GM18511 (cell line): ENCODE measurements around the gene CDCA8.

Experiments used
- ATAC-seq: cut with Tn5 transposase; IDR thresholded peaks from one replicate; pipeline ENCODE4 v1.9.1; 2021; ENCODE audit warnings: mild to moderate bottlenecking, moderate library complexity; ENCODE audit not compliant: unreplicated experiment

The CDCA8 gene

DNA sequence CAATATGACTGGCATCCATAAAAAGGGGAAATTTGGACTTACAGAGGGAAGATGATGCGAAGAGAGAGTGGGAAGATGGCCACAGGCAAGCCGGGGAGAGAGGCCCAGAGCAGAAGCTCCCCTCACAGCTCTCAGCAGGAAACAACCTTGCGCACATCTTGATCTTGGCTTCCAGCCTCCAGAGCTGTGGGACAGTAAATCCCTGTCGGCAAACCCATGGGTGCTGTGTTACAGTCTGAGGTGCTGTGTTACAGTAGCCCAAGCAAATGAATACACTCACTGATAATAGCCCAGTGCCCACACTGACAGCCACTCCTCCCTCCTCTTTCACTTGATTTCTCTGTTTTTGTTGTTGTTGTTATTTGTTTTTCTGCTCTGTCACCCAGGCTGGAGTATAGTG is 22.4 kb downstream of the CDCA8 start:
- no peak for ATAC-seq

DNA sequence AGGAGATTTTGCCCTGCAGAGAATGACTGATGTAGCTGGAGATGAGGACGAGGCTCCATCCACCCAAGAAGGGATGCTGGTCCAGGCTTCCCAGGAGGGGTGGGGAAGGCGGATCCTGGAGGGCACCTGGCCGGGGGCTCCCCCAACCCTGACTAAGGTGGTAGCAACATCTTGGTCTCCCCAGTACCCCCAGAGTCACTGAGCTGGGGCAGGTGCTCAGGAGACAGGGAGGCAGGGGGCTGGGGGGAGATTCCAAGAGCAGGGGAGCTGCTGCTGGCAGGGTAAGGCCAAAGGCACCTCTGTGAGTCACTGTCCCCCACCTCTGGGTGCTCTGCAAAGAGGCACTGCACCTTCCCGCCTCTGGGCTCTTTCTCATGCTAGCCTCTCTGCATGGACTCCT is 24.0 kb downstream of the CDCA8 start:
- no peak for ATAC-seq

DNA sequence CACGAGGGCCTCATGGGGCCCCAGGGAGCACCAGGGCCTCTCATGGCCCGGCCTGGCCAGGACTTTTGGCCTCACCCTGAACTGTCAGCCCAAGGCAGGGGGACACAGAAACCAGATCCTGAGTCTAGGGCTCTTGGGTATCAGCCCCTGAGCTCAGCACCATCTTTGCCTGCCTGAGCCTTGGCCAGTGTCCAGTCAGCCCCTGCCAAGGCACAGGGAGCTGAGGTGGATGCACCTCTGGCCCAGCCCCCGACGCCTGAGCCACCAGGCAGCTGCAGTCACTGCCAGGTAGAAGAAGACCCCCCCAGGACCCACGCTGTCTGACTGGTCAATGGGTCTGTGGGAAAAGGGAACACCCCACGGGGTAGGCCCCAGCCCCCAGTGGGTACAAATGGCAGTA is 25.3 kb downstream of the CDCA8 start:
- ATAC-seq = no peak

DNA sequence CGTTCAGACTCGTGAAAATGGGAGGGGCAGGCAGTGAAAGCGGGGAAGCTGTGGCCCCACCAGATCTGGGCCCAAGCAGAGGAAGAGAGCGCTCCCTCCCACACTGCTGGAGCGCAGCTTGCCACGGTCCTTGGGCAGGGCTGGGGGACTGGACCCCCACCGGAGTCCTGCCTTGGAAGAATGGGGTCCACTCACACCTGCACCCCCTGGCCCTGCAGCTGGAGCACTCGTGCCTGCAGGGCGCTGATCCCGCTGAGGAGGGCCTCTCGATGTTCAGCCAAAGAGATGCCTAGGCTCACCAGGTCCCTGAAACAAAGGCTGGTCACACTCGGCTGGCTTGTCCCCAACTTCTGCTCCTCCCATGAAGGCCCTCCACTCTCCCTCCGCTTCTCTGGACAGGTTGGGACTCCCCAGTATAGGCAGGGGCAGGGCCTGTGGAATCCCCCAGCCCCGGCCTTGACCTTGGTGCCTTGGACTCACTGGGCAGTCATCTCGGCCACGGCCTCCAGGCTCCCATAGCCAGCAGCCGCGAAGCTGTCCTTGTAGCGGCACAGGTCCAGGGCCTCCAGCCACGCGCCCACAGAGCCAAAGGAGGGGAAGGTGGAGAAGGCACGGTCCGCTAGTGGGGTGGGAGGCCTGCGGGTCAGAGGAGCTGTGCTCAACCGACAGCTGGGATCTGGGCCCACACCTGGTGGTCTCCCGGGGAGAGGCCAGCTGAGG is 26.0 kb downstream of the CDCA8 start:
- no peak for ATAC-seq

DNA sequence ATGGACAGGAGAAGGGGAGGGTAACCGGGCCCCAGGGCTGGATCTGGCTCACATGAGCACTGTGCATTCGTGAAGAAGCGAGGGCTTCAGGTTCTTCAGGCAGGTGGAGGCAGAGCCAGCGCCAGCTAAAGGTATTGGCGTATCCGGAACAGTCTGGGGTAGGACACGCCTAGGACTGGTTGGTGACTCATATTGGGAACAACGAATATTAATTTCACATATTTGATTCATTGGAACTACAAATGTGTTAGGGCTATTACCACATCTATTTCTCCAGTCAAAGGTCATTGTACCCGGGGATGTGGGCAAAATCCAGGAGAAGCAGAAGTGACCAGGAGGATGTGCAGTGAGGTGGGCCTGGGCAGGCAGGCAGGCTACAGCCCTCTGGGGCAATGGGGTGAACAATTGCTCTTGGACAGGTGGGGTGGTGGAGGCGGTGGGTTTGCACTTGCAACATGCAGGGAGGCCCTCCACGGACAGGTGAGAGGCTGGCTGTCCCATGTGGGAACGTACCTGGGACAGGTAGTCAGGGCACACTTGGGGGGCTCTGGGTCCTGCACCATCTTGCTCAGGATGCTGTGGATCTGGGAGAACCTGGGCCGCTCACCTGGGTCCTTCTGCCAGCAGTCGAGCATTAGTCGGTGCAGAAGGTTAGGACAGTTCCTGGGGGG is 26.7 kb downstream of the CDCA8 start:
- no peak for ATAC-seq

DNA sequence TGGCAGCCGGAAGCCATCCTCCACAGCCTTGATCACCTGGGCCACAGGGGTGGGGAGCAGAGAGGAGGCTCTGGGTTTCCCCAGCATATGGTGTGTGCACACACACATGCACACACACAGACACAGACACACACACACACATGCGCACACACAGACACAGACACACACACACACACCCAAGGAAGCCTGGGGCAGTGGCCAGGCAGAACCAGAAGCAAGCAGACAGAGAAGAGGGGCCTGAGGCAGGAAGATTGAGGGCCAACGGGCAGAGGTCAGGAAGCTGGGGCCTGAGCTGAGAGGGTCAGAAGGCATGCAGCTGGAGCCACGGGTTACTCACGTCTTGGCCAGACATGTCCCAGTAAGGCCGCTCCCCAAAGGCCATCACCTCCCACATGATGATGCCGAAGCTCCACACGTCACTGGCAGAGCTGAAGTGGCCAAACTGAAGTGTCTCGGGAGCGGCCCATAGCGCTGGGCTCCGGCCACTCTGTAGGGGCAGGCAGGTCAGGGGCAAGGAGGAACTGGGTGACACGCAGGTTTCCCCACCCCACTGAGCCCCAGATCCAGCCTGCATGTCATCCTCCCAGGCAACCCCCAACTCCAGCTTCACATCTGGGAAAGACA is 27.4 kb downstream of the CDCA8 start:
- no peak for ATAC-seq

DNA sequence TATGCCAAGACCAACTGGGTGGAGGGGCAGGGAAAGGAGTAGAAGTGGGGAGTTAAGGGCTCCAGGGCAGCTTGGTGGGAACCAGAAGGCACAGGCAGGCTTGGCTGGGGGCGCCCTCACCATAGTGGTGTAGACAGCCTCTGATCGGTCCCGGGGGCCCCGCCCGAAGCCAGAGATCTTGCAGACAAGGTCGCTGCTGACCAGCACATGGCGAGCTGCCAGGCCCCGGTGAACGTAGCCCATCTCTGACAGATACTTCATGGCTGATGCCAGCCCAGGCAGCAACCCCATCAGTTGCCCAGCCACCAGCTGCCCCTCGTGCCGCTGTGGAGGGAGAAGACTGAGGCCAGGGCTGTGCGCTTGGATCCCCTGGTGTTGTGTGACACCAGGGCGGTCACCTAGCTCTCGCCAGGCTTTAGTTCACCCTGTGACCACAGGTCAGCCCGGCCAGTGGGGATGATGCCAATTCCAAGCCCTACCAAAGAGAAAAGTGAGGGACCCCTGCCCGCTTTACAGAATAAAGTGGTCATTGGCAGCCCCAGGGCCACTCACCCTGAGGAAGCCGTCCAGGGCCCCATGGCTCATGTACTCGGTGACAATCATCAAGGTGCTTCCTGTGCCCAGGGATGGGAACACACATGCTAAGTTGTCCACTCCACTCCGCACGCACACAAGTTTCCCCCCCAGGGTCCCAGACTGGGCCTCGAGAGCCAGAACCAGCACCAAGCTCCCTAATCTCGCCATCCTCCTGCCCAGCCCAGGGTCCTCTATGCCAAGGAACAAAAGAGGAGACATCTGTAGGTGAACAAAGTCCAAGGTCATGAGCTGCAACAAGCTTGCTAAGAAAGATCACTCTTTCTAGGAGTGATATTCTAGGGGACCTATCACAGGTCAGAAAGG is 28.2 kb downstream of the CDCA8 start:
- ATAC-seq = no peak

DNA sequence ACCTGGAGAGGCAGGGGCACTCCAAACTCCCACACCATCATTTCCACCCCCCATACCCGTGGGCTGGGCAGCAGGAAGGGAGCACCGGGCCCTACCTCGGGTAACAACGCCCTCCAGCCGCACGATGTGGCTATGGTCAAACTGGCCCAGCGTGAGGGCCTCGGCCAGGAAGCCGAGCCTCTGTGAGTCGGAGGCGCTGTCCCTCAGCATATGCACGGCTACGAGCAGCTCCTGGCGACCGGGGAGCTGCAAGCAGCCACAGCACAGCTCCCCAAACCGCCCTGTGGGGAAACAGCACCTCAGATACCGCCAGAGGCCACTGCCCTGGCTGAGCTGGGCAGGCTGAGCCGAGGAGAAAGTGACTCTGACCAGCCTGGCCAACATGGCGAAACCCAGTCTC is 29.2 kb downstream of the CDCA8 start:
- ATAC-seq = no peak

DNA sequence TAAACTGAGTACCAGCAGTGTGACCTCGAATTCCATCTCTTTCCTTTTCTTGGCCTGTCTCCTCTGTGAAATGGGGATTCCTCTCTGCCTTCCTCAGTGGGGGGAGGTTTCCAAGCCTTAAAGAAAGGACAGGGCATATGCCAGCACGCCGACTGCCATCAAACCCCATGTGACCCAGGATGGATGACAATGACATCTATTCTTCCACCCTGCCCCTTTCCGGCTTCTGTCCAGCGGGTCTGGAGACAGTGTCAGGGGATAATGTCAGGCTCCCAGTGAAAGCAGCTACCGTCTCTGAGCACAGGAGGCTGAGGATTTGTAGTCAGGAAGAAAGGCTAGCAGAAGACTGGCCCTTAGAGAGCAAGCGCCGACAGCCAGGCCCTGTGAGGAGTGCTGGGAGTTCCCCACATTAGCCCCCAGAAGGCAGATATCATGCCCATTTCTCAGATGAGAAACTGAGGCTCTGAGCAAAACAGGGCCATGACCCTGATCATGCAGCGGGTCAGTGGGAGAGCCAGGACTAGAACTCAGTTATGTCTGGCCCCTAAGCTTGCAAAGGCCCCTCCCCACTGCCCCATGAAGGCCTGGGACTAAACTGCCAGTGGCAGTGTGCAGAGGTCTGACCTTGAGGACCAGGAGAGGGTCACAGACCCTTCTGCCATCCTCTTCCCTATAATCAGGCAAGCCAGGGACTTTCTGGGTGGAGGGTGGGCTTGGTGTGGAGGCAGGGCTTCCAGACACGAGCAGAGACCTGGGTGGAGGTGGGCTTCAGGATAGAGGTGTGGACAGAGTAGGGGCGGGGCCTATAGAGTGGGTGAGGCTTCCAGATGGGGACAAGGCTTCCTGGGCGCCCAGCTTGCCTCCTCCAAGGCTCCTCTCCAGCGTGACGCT is 30.1 kb downstream of the CDCA8 start:
- no peak for ATAC-seq

DNA sequence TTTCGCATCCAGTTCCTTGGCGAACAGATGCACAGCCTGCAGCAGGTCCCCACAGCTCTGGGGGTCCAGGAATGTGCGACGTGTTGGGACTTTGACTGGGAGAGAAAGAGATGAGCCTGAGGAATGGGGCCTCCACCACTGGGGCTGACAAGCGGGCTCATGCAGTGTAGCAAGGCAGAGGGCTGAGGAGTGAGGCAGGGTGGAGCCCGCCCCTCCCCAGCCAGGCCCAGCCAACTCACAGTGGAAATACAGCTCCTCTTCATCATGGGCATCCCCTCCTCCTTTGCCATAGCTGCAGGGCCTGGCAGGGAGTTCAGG is 30.7 kb downstream of the CDCA8 start:
- no peak for ATAC-seq

DNA sequence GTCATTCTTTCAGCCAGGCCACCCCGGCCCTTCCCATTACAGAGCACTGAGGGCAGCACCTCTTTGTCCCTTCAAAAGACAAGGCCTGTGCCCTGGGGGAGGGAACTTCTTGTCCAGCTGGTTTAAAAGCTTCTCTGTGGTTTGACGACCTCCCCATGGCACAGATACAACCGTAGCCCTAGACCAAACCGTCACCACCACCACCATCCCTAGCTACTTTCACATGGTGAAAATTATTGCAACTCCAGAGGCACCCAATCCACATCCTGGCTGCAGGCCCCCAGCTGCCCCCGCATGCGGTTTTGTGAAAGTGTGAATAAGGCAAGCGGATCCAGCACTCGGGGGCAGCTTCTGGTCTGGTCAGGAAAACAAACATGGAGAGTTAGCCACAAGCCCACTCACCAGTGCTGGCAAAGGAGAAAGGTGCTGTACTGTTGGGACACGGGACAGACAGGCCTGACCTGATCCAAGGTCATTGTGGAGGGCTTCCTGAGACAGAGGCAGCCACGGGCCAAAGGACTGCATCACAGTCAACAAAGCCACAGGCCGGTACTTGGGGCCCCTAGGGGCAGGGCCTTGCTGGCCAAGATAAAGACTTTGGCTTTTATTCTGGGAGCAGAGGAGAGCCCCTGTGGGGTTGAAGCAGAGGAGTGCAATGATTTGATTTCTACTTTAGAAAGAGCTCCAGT is 31.2 kb downstream of the CDCA8 start:
- ATAC-seq = no peak

DNA sequence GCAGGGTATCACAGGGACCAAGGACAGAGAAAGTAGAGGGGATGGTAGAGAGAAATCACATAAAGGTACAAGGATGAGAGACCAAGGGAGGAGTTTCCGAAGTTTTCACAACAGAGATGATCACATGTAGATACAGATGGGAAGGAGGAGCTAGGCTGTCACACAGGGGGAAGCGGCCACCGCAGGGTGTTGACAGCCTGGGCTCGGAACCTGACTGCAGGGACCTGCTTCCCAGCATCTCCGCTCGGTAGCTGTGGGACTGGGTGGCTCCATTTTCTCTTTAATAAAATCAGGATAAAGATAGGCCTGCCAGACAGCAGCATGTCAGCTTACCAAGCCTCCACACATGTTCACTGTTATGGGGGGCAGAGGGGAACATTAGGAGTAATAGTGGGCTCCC is 32.3 kb downstream of the CDCA8 start:
- ATAC-seq = no peak

DNA sequence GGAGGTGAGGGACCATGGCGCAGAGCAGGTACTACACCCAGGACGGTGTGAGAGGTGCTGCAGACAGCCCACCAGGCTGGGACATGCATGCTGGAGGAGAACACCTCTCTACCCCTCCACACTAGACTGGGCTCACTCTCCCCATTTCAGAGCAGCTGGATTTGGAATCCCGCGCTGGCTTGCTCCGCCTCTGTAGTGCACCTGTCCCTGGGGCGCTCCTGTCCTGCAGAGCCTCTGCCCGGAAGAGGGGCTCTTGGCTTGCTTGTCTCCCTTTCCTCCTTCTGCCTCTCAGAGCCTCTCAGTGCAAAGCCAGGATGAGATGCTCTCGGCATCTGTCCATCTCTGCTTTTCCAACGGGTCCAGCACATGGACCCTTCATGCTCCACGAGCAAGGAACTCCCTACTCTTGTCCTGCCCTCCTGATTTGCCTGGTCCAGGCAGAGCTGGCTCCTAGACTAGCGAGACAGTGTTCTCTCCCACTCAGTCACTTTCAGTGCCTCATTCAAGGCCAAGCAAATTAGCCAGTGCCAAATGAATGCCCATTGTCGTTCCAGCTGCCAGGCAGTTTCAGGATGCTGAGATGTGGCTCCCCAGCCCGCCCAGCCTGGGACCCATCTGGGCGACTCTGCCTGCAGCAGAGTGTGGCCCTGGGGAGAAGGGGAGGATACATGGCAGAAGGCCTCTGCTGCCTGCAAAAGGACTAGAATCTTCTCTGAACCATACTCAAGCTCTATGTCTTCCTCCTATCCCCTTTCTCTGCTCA is 33.7 kb downstream of the CDCA8 start:
- no peak for ATAC-seq

DNA sequence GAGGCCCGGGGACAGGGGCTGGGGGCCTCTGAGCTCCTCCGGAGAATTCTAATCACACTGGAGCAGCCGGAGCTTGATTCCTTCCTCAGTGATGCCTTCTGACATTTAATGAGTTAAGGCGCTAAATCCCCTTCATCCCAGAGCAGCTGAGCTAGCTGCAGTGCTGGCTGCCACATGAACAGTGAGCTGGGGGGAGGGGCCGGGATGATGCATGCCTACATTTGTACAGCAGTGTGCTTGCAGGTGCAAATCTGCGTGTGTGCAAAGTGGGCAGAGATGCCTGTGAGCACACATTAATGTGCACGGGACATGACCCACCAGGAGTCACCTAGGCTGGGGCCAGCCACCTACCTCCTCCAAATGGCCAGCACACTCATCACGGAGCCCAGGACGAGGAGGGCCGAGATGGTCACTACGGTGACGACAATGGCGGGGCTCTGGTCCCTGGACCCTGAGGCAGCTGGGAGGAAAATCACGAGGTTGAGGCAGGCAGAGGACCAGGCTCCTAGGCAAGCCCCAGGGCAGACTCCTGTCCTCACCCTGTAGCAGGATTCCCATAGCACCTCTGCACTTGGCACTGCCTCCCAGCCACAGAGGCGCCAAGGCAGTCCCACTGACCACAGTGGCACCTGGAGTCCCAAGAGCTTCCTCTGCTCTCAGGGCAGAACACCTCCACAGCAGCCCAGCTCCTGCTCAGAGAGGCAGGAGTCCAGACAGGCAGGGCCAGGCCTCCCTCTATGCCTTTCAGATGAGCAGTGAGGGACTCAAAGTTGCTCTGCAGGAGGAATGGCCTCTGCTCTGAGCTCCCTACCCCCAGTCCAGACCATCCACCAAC is 34.7 kb downstream of the CDCA8 start:
- ATAC-seq = no peak

DNA sequence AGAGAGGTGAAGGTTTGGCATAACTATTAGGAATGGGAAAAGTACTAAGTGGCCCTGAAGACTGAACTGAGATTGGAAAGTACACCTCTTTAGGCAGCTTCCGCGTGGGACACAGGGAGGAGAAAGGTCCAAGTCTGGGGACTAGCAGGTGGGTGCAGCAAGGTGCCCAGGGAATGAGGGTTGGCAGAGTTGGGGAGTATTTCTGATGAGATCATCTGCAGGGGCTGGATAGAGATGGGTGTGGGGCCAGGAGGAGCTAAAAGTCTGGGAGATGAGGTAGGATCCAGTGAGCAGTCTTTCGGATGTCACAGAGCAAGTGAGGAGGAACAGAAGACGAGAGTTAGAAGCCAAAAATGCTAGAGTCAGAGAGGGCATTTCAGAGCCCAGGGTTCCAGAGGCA is 36.1 kb downstream of the CDCA8 start:
- no peak for ATAC-seq

DNA sequence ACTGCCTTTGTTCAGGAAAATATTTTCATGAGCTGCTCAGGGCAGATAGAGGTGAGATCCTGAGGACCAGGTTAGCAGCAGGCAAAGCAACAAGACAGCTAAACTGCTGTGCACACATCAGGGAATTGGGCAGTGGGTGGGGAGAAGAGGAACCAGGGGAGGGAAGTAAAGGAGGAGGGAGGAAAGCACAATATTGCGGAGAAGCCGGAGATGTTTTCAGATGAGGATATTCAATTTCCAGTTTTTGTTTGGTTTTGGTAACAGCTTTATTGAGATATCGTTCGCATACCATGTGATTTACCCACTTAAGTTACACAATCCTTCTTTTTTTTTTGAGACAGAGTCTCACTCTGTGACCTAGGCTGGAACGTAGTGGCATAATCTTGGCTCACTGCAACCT is 38.1 kb downstream of the CDCA8 start:
- ATAC-seq = no peak

DNA sequence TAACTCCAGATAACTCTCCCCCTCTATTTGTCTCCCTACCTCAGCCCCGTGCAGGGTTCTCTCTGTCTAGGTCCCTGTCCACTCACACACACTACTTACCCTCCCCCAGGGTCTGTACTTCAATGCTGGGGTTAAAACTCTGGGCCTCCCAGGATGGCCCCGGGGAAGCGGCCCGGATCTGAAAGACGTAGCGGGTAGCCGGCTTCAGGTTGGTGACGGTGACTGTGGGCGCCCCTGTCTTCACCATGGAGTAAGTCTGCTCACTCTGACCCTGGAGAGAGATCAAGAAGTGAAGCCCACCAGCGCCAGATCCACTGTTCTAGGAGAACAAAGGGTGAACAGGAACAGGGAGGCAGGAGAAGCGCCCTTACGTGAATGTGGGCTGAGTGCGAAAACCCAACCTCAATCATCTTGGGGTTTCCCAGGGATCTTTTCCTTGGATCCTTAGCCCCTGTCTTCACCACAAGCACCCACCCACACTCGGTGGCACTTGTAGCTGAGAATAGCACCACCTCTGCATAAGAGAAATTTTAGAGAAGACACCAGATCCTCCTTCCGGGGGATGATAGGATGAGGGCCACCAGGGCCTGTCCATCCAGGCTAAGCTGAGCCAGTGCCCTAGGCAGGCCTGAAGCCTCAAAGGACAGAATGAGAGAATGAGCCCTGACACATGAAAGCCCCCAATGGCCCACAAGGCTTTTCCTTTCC is 39.1 kb downstream of the CDCA8 start:
- no peak for ATAC-seq
